Upper lobe of left lung (tissue), 6 donors: ENCODE data around the gene COL4A5. TPM values are rescaled to one million over a fixed set of nuclear protein-coding genes. Genes with fewer than 3 reads are reported as not detected.

Experiments used
- ATAC-seq, 2 donors: fragments of 200-7000 bp; cut with Tn5 transposase; one replicate each; pipeline ENCODE4 v1.9.1; 2022; ENCODE audit warnings: mild to moderate bottlenecking in 2 of 2, moderate library complexity in 2 of 2; ENCODE audit not compliant: low FRiP score in 2 of 2
- DNase-seq, 2 donors: peaks; one replicate each; pipeline ENCODE4 v3.0.0-alpha.2; 2019 to 2020
- H3K27ac ChIP-seq, 4 donors: fragments of 200-600 bp; sonication (generic); one replicate each; pipeline ENCODE4 v1.5.1; 2016 to 2019
- H3K27me3 ChIP-seq, 4 donors: fragments of 200-600 bp; sonication (generic); one replicate each; pipeline ENCODE4 v1.5.1; 2017 to 2019
- H3K36me3 ChIP-seq, 4 donors: fragments of 200-600 bp; sonication (generic); one replicate each; pipeline ENCODE4 v1.5.1; 2016 to 2019
- H3K4me1 ChIP-seq, 4 donors: fragments of 200-600 bp; sonication (generic); one replicate each; pipeline ENCODE4 v1.5.1; 2018 to 2019
- H3K4me3 ChIP-seq, 4 donors: fragments of 200-600 bp; sonication (generic); one replicate each; pipeline ENCODE4 v1.5.1; 2017 to 2019; ENCODE audit warnings: mild to moderate bottlenecking in 2 of 4, moderate library complexity in 1 of 4
- H3K9me3 ChIP-seq, 4 donors: fragments of 200-600 bp; sonication (generic); one replicate each; pipeline ENCODE4 v1.5.1; 2018 to 2019
- CTCF ChIP-seq, 6 experiments: fragments of 450-650 bp in 4 of 6; fragments of 200-600 bp in 2 of 6; sonication (generic) in 2 of 6; IDR thresholded peaks; one replicate each; pipeline ENCODE4 v1.5.1; 2016 to 2019; ENCODE audit warnings: antibody characterized with exemption in 6 of 6
- EP300 ChIP-seq, 4 donors: sonication (generic); formaldehyde crosslinking; IDR thresholded peaks; one replicate each; pipeline ENCODE4 v1.5.1; 2017; ENCODE audit warnings: antibody characterized with exemption in 4 of 4, control low read depth in 2 of 4
- POLR2A ChIP-seq, 4 donors: fragments of 450-650 bp; IDR thresholded peaks; one replicate each; pipeline ENCODE4 v1.5.1; 2016 to 2017; ENCODE audit warnings: antibody characterized with exemption in 4 of 4, mild to moderate bottlenecking in 2 of 4
- POLR2AphosphoS5 ChIP-seq, 2 donors: sonication (generic); formaldehyde crosslinking; IDR thresholded peaks; one replicate each; pipeline ENCODE4 v1.5.1; 2017; ENCODE audit warnings: antibody characterized with exemption in 2 of 2
- WGBS, 2 donors: methylation state at CpG; one replicate each; pipeline ENCODE4 v1.1.5; 2017 to 2018; 5-methylcytosine and 5-hydroxymethylcytosine counted together
- total RNA-seq, 6 donors: library from RNA; depleted of rRNA in 4 of 6; stranded (reverse); fragments of >200 nt in 4 of 6; gene quantifications; one replicate each; pipeline versions ENCODE4 v1.1.0 to v1.2.1, GENCODE V29; 2016 to 2021
- donor health status: DM: no; HTN: no; CAD: no; lungs with moderate emphysema.
- donor health status: DM: no; HTN: yes; CAD: no; lungs with severe emphysema.

COL4A5 gene
- total RNA-seq, 6 donors from 2014 or later, result 13.8 to 96.4 (median 37.1) TPM

- H3K27ac ChIP-seq, result no peak overlapping the region
- no peaks in the 10 kb centered on the region for H3K36me3 ChIP-seq
- H3K27me3 ChIP-seq, result no peaks in the 10 kb centered on the region
- H3K4me1 ChIP-seq, result no peaks in the 10 kb centered on the region
- DNase-seq (no peak), ATAC-seq (no peak)
- no peaks in the 10 kb centered on the region for H3K9me3 ChIP-seq
- H3K4me3 ChIP-seq, result no peak overlapping the region
- 83 to 88% methylated on average over 3 of the region's 3 CpGs for WGBS, 2 donors
- TF ChIP-seq EP300 (IDR thresholded peaks at IDR 0.05), result no peak
- no peak for TF ChIP-seq POLR2AphosphoS5 (IDR thresholded peaks at IDR 0.05)
- TF ChIP-seq CTCF (IDR thresholded peaks at IDR 0.05), result no peak
- no peak for TF ChIP-seq POLR2A (IDR thresholded peaks at IDR 0.05)
Observed at GRCh38 chrX:108696690-108697089, 257.1 kb downstream of the COL4A5 start.

- no peaks in the 10 kb centered on the region for H3K4me1 ChIP-seq
- DNase-seq (no peak), ATAC-seq (no peak)
- H3K36me3 ChIP-seq, result no peaks in the 10 kb centered on the region
- H3K4me3 ChIP-seq, result no peak overlapping the region
- no peaks in the 10 kb centered on the region for H3K9me3 ChIP-seq
- H3K27ac ChIP-seq, result no peak overlapping the region
- TF ChIP-seq CTCF (IDR thresholded peaks at IDR 0.05) (peak in 2 of 6 experiments; percentile 23 to 39), POLR2A (IDR thresholded peaks at IDR 0.05) (no peak), EP300 (IDR thresholded peaks at IDR 0.05) (no peak), POLR2AphosphoS5 (IDR thresholded peaks at IDR 0.05) (no peak)
- WGBS, 2 donors, result 17 to 29% methylated on average over 1 of the region's 1 CpG
- H3K27me3 ChIP-seq, result no peaks in the 10 kb centered on the region
Observed at GRCh38 chrX:108699368-108699767, 259.7 kb downstream of the COL4A5 start.

- Histone ChIP-seq H3K27ac (no peak overlapping the region), H3K36me3 (no peaks in the 10 kb centered on the region), H3K9me3 (no peaks in the 10 kb centered on the region), H3K27me3 (no peaks in the 10 kb centered on the region), H3K4me3 (no peak overlapping the region), H3K4me1 (no peaks in the 10 kb centered on the region)
- 60 to 92% methylated on average over 1 to 2 of the region's 2 CpGs for WGBS, 2 donors
- DNase-seq, result no peak
- ATAC-seq, result no peak
- no peak for TF ChIP-seq EP300 (IDR thresholded peaks at IDR 0.05)
- no peak for TF ChIP-seq POLR2A (IDR thresholded peaks at IDR 0.05)
- no peak for TF ChIP-seq CTCF (IDR thresholded peaks at IDR 0.05)
- no peak for TF ChIP-seq POLR2AphosphoS5 (IDR thresholded peaks at IDR 0.05)
Observed at GRCh38 chrX:108701633-108702032, 262.0 kb downstream of the COL4A5 start.

GRCh38 chrX:108702530-108702929 is 262.9 kb downstream of the COL4A5 start:
- WGBS, 2 donors, result 33% methylated on average over 1 of the region's 1 CpG
- TF ChIP-seq EP300 (IDR thresholded peaks at IDR 0.05) (no peak), CTCF (IDR thresholded peaks at IDR 0.05) (no peak), POLR2AphosphoS5 (IDR thresholded peaks at IDR 0.05) (no peak), POLR2A (IDR thresholded peaks at IDR 0.05) (no peak)
- DNase-seq (no peak), ATAC-seq (no peak)
- Histone ChIP-seq H3K36me3 (no peaks in the 10 kb centered on the region), H3K4me3 (no peak overlapping the region), H3K27ac (no peak overlapping the region), H3K9me3 (no peaks in the 10 kb centered on the region), H3K4me1 (no peaks in the 10 kb centered on the region), H3K27me3 (no peaks in the 10 kb centered on the region)

GRCh38 chrX:108704839-108705238 is 265.2 kb downstream of the COL4A5 start:
- WGBS, 2 donors, result 57 to 68% methylated on average over 2 of the region's 2 CpGs
- Histone ChIP-seq H3K36me3 (no peaks in the 10 kb centered on the region), H3K27me3 (no peaks in the 10 kb centered on the region), H3K4me3 (no peak overlapping the region), H3K4me1 (no peaks in the 10 kb centered on the region), H3K9me3 (no peaks in the 10 kb centered on the region), H3K27ac (no peak overlapping the region)
- ATAC-seq (no peak), DNase-seq (no peak)
- TF ChIP-seq POLR2AphosphoS5 (IDR thresholded peaks at IDR 0.05) (no peak), CTCF (IDR thresholded peaks at IDR 0.05) (no peak), EP300 (IDR thresholded peaks at IDR 0.05) (no peak)
